ENCODE measurements around the gene RRM2. TPM values are rescaled to one million over a fixed set of nuclear protein-coding genes. Genes with fewer than 3 reads are reported as not detected.
"Not testable (repeated sequence)": the region's sequence is repeated elsewhere in the genome, so short reads cannot be mapped to it uniquely, and the experiment has no call there.

Gene RRM2
- total RNA-seq, 8 experiments from 2014 or later = 1.6 to 90.5 (median 4.6) TPM

- ATAC-seq (replicated peaks in 6 of 8) = no peak
- in situ Hi-C loops (cut with MboI; ENCODE audit: low pct_unique_long_range_greater_than_20kb in 2 of 9, low sequenced_read_pairs in 9 of 9, unreplicated experiment in 9 of 9) = no loop called here
- no peak overlapping the region for H3K27ac ChIP-seq
- peaks cover 0 to 2% of the 10 kb centered on the region in 2 donors for H3K4me1 ChIP-seq (replicated peaks in 1 of 2)
- no peak overlapping the region for H3K4me3 ChIP-seq
- WGBS, 10 experiments = 0 to 100% (median 79%) methylated on average over 1 to 5 of the region's 5 CpGs; no CpG with 5 or more reads in 1 of the 10 experiments
Observed at GRCh38 chr2:10083046-10083445, 39.5 kb upstream of the RRM2 start.

- H3K27ac ChIP-seq = no peak overlapping the region
- in situ Hi-C loops (cut with MboI; ENCODE audit: low pct_unique_long_range_greater_than_20kb in 2 of 9, low sequenced_read_pairs in 9 of 9, unreplicated experiment in 9 of 9) = no loop called here
- WGBS, 10 experiments = 0 to 82% (median 58%) methylated on average over 4 to 11 of the region's 13 CpGs; no CpG with 5 or more reads in 1 of the 10 experiments
- no peak overlapping the region for H3K4me3 ChIP-seq
- peaks cover 0 to 2% of the 10 kb centered on the region in 2 donors for H3K4me1 ChIP-seq (replicated peaks in 1 of 2)
- ATAC-seq (replicated peaks in 6 of 8) = peak in 1 of 8 experiments; percentile 65
Observed at GRCh38 chr2:10083692-10084211, 38.8 kb upstream of the RRM2 start.

GRCh38 chr2:10084223-10084865 is 38.2 kb upstream of the RRM2 start:
- no peaks in the 10 kb centered on the region for H3K4me1 ChIP-seq (replicated peaks in 1 of 2)
- in situ Hi-C loops (cut with MboI; ENCODE audit: low pct_unique_long_range_greater_than_20kb in 2 of 9, low sequenced_read_pairs in 9 of 9, unreplicated experiment in 9 of 9) = no loop called here
- H3K4me3 ChIP-seq = no peak overlapping the region
- ATAC-seq (replicated peaks in 6 of 8) = no peak
- WGBS, 10 experiments = 3 to 79% (median 54%) methylated on average over 4 to 12 of the region's 12 CpGs; no CpG with 5 or more reads in 1 of the 10 experiments
- no peak overlapping the region for H3K27ac ChIP-seq

- in situ Hi-C loops (cut with MboI; ENCODE audit: low pct_unique_long_range_greater_than_20kb in 2 of 9, low sequenced_read_pairs in 9 of 9, unreplicated experiment in 9 of 9) = no loop called here
- no peak overlapping the region for H3K27ac ChIP-seq
- H3K4me1 ChIP-seq (replicated peaks in 1 of 2) = no peaks in the 10 kb centered on the region
- no peak overlapping the region for H3K4me3 ChIP-seq
- 13 to 100% (median 67%) methylated on average over 1 to 4 of the region's 6 CpGs; no CpG with 5 or more reads in 1 of the 10 experiments for WGBS, 10 experiments
- ATAC-seq (replicated peaks in 6 of 8) = peak in 1 of 8 experiments; percentile 39
Observed at GRCh38 chr2:10085043-10085667, 37.4 kb upstream of the RRM2 start.

- 0 to 93% (median 64%) methylated on average over 1 to 10 of the region's 11 CpGs for WGBS, 10 experiments
- Histone ChIP-seq H3K4me1 (replicated peaks in 1 of 2) (no peaks in the 10 kb centered on the region), H3K27ac (no peak overlapping the region), H3K4me3 (no peak overlapping the region)
- ATAC-seq (replicated peaks in 6 of 8) = no peak
- in situ Hi-C loops (cut with MboI; ENCODE audit: low pct_unique_long_range_greater_than_20kb in 2 of 9, low sequenced_read_pairs in 9 of 9, unreplicated experiment in 9 of 9) = no loop called here
Observed at GRCh38 chr2:10085668-10086059, 36.9 kb upstream of the RRM2 start.

- no peak overlapping the region for H3K27ac ChIP-seq
- H3K4me1 ChIP-seq (replicated peaks in 1 of 2) = no peaks in the 10 kb centered on the region
- H3K4me3 ChIP-seq = no peak overlapping the region
- WGBS, 10 experiments = 0 to 100% (median 60%) methylated on average over 1 of the region's 4 CpGs; no CpG with 5 or more reads in 5 of the 10 experiments
- in situ Hi-C loops (cut with MboI; ENCODE audit: low pct_unique_long_range_greater_than_20kb in 2 of 9, low sequenced_read_pairs in 9 of 9, unreplicated experiment in 9 of 9) = no loop called here
- ATAC-seq (replicated peaks in 6 of 8) = no peak
Observed at GRCh38 chr2:10086950-10087349, 35.6 kb upstream of the RRM2 start.

GRCh38 chr2:10087360-10087759 is 35.2 kb upstream of the RRM2 start:
- no peak overlapping the region for H3K27ac ChIP-seq
- H3K4me1 ChIP-seq (replicated peaks in 1 of 2) = no peaks in the 10 kb centered on the region
- no peak for ATAC-seq (replicated peaks in 6 of 8)
- in situ Hi-C loops (cut with MboI; ENCODE audit: low pct_unique_long_range_greater_than_20kb in 2 of 9, low sequenced_read_pairs in 9 of 9, unreplicated experiment in 9 of 9) = no loop called here
- no peak overlapping the region for H3K4me3 ChIP-seq
- 60 to 85% (median 70%) methylated on average over 1 to 6 of the region's 8 CpGs; no CpG with 5 or more reads in 3 of the 10 experiments for WGBS, 10 experiments

- peaks cover 9 to 10% of the 10 kb centered on the region in 2 donors for H3K4me1 ChIP-seq (replicated peaks in 1 of 2)
- in situ Hi-C loops (cut with MboI; ENCODE audit: low pct_unique_long_range_greater_than_20kb in 2 of 9, low sequenced_read_pairs in 9 of 9, unreplicated experiment in 9 of 9) = no loop called here
- H3K27ac ChIP-seq = no peak overlapping the region
- no peak overlapping the region for H3K4me3 ChIP-seq
- ATAC-seq (replicated peaks in 6 of 8) = no peak
- 19 to 60% (median 46%) methylated on average over 1 to 4 of the region's 5 CpGs for WGBS, 10 experiments
Observed at GRCh38 chr2:10089565-10090190, 32.9 kb upstream of the RRM2 start.

GRCh38 chr2:10091182-10091888 is 31.2 kb upstream of the RRM2 start:
- in situ Hi-C loops (cut with MboI; ENCODE audit: low pct_unique_long_range_greater_than_20kb in 2 of 9, low sequenced_read_pairs in 9 of 9, unreplicated experiment in 9 of 9) = no loop called here
- no peak overlapping the region for H3K27ac ChIP-seq
- peaks cover 13 to 14% of the 10 kb centered on the region in 2 donors for H3K4me1 ChIP-seq (replicated peaks in 1 of 2)
- WGBS, 10 experiments = 27 to 100% (median 83%) methylated on average over 1 to 7 of the region's 52 CpGs; no CpG with 5 or more reads in 5 of the 10 experiments
- no peak overlapping the region for H3K4me3 ChIP-seq
- ATAC-seq (replicated peaks in 6 of 8) = peak in 2 of 8 experiments; percentile 55 to 95

GRCh38 chr2:10091889-10092244 is 30.7 kb upstream of the RRM2 start:
- H3K4me3 ChIP-seq; in situ Hi-C loops (cut with MboI; ENCODE audit: low pct_unique_long_range_greater_than_20kb in 2 of 9, low sequenced_read_pairs in 9 of 9, unreplicated experiment in 9 of 9); ATAC-seq (replicated peaks in 6 of 8); H3K27ac ChIP-seq: not testable (repeated sequence)
- peaks cover 13 to 14% of the 10 kb centered on the region in 2 donors for H3K4me1 ChIP-seq (replicated peaks in 1 of 2)
- 100% methylated on average over 1 to 2 of the region's 2 CpGs; no CpG with 5 or more reads in 7 of the 10 experiments for WGBS, 10 experiments

- ATAC-seq (replicated peaks in 6 of 8) = peak in 5 of 8 experiments; percentile 82 to 91 (median 86)
- in situ Hi-C loops (cut with MboI; ENCODE audit: low pct_unique_long_range_greater_than_20kb in 2 of 9, low sequenced_read_pairs in 9 of 9, unreplicated experiment in 9 of 9) = no loop called here
- 34 to 70% (median 47%) methylated on average over 2 to 7 of the region's 13 CpGs; no CpG with 5 or more reads in 3 of the 10 experiments for WGBS, 10 experiments
- no peak overlapping the region for H3K27ac ChIP-seq
- H3K4me3 ChIP-seq = no peak overlapping the region
- peaks cover 14 to 15% of the 10 kb centered on the region in 2 donors for H3K4me1 ChIP-seq (replicated peaks in 1 of 2)
Observed at GRCh38 chr2:10094271-10094814, 28.2 kb upstream of the RRM2 start.

GRCh38 chr2:10095175-10095574 is 27.4 kb upstream of the RRM2 start:
- Histone ChIP-seq H3K4me1 (replicated peaks in 1 of 2) (peaks cover 14 to 15% of the 10 kb centered on the region in 2 donors), H3K4me3 (no peak overlapping the region), H3K27ac (no peak overlapping the region)
- peak in 2 of 8 experiments; percentile 45 to 46 for ATAC-seq (replicated peaks in 6 of 8)
- WGBS, 10 experiments = 60 to 92% methylated on average over 2 to 6 of the region's 9 CpGs; no CpG with 5 or more reads in 8 of the 10 experiments
- in situ Hi-C loops (cut with MboI; ENCODE audit: low pct_unique_long_range_greater_than_20kb in 2 of 9, low sequenced_read_pairs in 9 of 9, unreplicated experiment in 9 of 9) = no loop called here
